AG04450 (cell line): ENCODE results near the gene OLFM1. TPM values are rescaled to one million over a fixed set of nuclear protein-coding genes. Genes with fewer than 3 reads are reported as not detected.

Experiments used
- CTCF ChIA-PET: fragments of 300-600, 350-600 bp; formaldehyde crosslinking; extraction: SDS; loops from one replicate; lab custom pipeline; 2022; ENCODE audit warnings: antibody characterized with exemption, inconsistent platforms; lab: Charles Lee
- POLR2A ChIA-PET: fragments of 350-600 bp; formaldehyde crosslinking; extraction: SDS; loops from one replicate; lab custom pipeline; 2021; ENCODE audit warnings: antibody characterized with exemption, inconsistent platforms; lab: Yijun Ruan, JAX
- DNase-seq: peaks from one replicate; pipeline ENCODE4 v3.0.0-alpha.2; 2011; ENCODE audit warnings: low read depth, low spot score
- H3K27ac ChIP-seq: one replicate; pipeline ENCODE4 v1.5.1; 2012; ENCODE audit warnings: low read depth, low read length, control low read depth
- H3K27me3 ChIP-seq: one replicate; pipeline ENCODE4 v1.6.0; 2012; ENCODE audit warnings: low read length; ENCODE audit not compliant: control insufficient read depth, insufficient read depth
- H3K4me3 ChIP-seq: 2 replicates; pipeline ENCODE4 v1.5.1; 2011; ENCODE audit warnings: mild to moderate bottlenecking, low read depth, low read length, control low read depth
- H3K9me3 ChIP-seq: 2 replicates; pipeline ENCODE4 v1.5.1; 2012; ENCODE audit warnings: low read length; ENCODE audit not compliant: control insufficient read depth, insufficient read depth
- CTCF ChIP-seq: IDR thresholded peaks from 2 replicates; pipeline ENCODE4 v1.5.1; 2011; ENCODE audit warnings: low read depth, low read length, control low read depth, inconsistent platforms
- polyA plus RNA-seq: library from polyadenylated mRNA; depleted of rRNA; stranded (reverse); fragments of >200 nt; gene quantifications from 2 replicates; pipeline ENCODE4 v1.2.3, GENCODE V29; 2011

Gene OLFM1
- polyA plus RNA-seq, 1 experiment = 0.16 TPM

DNA sequence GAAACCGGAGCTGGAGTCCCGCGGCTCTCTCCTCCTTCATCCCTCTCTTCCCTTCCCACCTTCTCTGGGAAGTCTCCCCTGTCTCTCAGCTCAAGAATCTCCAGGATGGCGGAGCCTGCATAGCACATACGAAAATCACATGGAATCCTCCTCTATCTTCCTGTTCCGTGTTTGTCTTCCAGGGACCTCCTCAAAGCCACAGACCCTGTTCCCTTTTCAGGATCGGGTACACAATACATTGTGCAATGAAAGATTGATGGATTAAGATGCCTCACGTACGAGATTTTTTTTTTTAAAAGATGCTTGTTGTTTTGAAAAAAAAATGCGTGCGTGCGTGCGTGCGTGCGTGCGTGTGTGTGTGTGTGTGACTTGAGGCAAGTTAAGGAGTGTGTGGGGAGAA, 46.6 kb upstream of the OLFM1 start:
- H3K27me3 ChIP-seq = peaks cover 3% of the 10 kb centered on the region
- no peak for TF ChIP-seq CTCF
- POLR2A ChIA-PET = no interaction called here

DNA sequence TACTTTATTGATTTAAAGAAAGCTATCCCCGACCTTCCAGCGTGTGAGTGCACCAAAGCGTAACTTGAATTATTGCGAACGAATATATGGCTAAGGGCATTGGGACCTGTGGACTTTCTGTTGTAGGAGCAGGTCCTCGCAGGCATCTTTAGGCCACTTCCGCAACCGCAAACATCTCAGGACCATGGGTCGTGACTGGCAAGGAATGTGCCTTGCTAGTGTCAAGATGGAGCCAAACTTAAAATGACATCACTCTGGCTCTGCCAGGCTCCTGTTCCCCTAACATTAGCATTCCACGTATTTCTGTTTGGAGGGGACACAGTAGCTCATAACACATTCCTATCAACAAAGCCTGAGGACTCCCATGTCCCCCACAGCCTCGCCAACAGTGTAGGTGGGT, 44.1 kb upstream of the OLFM1 start:
- H3K27me3 ChIP-seq = no peaks in the 10 kb centered on the region
- ChIA-PET POLR2A (no interaction called here), CTCF (no interaction called here)
- H3K27ac ChIP-seq = no peak overlapping the region
- H3K4me3 ChIP-seq = no peak overlapping the region
- DNase-seq = no peak
- peaks cover 3% of the 10 kb centered on the region; the same call in 1 of the 2 replicates for H3K9me3 ChIP-seq
- TF ChIP-seq CTCF = no peak

More for the DNA sequence above, 46.6 kb upstream of the OLFM1 start:
- DNase-seq = no peak
- Histone ChIP-seq H3K9me3 (peaks cover 3% of the 10 kb centered on the region; the same call in 1 of the 2 replicates), H3K27ac (no peak overlapping the region), H3K4me3 (no peak overlapping the region)
- CTCF ChIA-PET = no interaction called here

- ChIA-PET CTCF (no interaction called here), POLR2A (no interaction called here)
- no peak for TF ChIP-seq CTCF
- no peak for DNase-seq
- Histone ChIP-seq H3K27me3 (no peaks in the 10 kb centered on the region), H3K27ac (no peak overlapping the region), H3K9me3 (peaks cover 3% of the 10 kb centered on the region; the same call in 1 of the 2 replicates), H3K4me3 (no peak overlapping the region)
Measured at GRCh38 chr9:135045264-135045927, 42.1 kb upstream of the OLFM1 start.

DNA sequence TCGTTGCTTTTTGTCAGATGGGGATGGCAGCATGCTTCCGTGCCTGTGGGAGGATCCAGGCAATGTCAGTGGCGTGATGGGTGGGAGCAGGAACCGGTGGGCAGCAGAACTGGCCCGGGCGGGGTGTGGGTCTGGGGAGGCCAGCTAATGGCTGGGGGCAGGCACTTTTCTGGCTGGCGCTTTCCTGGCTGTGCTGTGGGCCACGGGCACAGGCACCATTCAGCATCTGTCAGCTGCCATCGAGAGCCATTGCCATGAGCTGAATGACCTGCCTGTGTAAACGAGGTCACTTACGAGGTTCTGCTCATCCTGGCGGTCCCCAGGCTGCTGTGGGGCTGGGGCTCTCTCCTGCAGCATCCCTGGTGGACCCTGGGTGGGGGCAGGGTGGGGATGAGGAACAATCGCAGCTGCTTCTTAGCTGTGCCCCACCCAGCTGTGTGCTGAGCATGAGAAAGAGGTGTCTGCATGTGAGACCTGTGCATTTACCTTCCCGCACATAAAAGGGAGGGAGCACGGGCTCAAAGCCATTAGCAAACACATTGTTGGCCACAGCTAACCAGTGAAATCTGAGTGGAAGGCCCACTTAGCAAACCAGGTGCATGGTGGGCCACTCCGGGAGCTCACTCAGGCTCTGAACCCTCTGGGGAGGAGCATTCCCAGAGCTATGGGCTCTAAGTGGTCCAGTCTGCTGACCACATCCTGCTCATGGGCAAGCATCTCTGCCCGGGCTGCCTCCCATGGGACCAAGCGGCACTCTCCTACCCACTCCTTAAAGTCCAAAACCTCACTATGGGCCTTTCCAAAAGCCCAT, 41.3 kb upstream of the OLFM1 start:
- Histone ChIP-seq H3K27me3 (no peaks in the 10 kb centered on the region), H3K4me3 (no peak overlapping the region), H3K9me3 (peaks cover 3% of the 10 kb centered on the region; the same call in 1 of the 2 replicates), H3K27ac (no peak overlapping the region)
- CTCF ChIA-PET = no interaction called here
- POLR2A ChIA-PET = no interaction called here
- no peak for DNase-seq
- no peak for TF ChIP-seq CTCF
